AG04450 (cell line): Measurements from ENCODE around the gene PSMD2. TPM values are rescaled to one million over a fixed set of nuclear protein-coding genes. Genes with fewer than 3 reads are reported as not detected.

ENCODE experiments used
- CTCF ChIA-PET: fragments of 300-600, 350-600 bp; formaldehyde crosslinking; extraction: SDS; loops from one replicate; lab custom pipeline; 2022; ENCODE audit warnings: antibody characterized with exemption, inconsistent platforms; lab: Charles Lee
- POLR2A ChIA-PET: fragments of 350-600 bp; formaldehyde crosslinking; extraction: SDS; loops from one replicate; lab custom pipeline; 2021; ENCODE audit warnings: antibody characterized with exemption, inconsistent platforms; lab: Yijun Ruan, JAX
- DNase-seq: peaks from one replicate; pipeline ENCODE4 v3.0.0-alpha.2; 2011; ENCODE audit warnings: low read depth, low spot score
- H3K27ac ChIP-seq: one replicate; pipeline ENCODE4 v1.5.1; 2012; ENCODE audit warnings: low read depth, low read length, control low read depth
- H3K27me3 ChIP-seq: one replicate; pipeline ENCODE4 v1.6.0; 2012; ENCODE audit warnings: low read length; ENCODE audit not compliant: control insufficient read depth, insufficient read depth
- H3K4me3 ChIP-seq: 2 replicates; pipeline ENCODE4 v1.5.1; 2011; ENCODE audit warnings: mild to moderate bottlenecking, low read depth, low read length, control low read depth
- H3K9me3 ChIP-seq: 2 replicates; pipeline ENCODE4 v1.5.1; 2012; ENCODE audit warnings: low read length; ENCODE audit not compliant: control insufficient read depth, insufficient read depth
- CTCF ChIP-seq: IDR thresholded peaks from 2 replicates; pipeline ENCODE4 v1.5.1; 2011; ENCODE audit warnings: low read depth, low read length, control low read depth, inconsistent platforms
- polyA plus RNA-seq: library from polyadenylated mRNA; depleted of rRNA; stranded (reverse); fragments of >200 nt; gene quantifications from 2 replicates; pipeline ENCODE4 v1.2.3, GENCODE V29; 2011

PSMD2 gene
- polyA plus RNA-seq, 1 experiment = 318 TPM

- Histone ChIP-seq H3K27ac (peak overlapping the region; percentile 86), H3K27me3 (peaks cover 2% of the 10 kb centered on the region), H3K9me3 (no peaks in the 10 kb centered on the region; the same call in 1 of the 2 replicates), H3K4me3 (peak overlapping the region; percentile 98)
- POLR2A ChIA-PET = interaction anchor here (0.6 to 1.8 kb wide), 2 partner anchors 15 to 62 kb away, joined by 3 to 7 read pairs; partner anchors contain the start of genes CLCN2 and POLR2H
- CTCF ChIA-PET = no interaction called here
- no peak for TF ChIP-seq CTCF
- DNase-seq = no peak
Observed at GRCh38 chr3:184300378-184300720, 1.3 kb downstream of the PSMD2 start.

GRCh38 chr3:184305577-184305976 lies 6.5 kb downstream of the PSMD2 start:
- ChIA-PET POLR2A (interaction anchor here (0.7 kb wide), 2 partner anchors 8 to 397 kb away, joined by 3 to 5 read pairs; no protein-coding TSS in a partner anchor), CTCF (interaction anchor here (1.0 to 2.1 kb wide), 2 partner anchors 48 to 55 kb away, joined by 3 to 4 read pairs; no protein-coding TSS in a partner anchor)
- H3K27ac ChIP-seq = no peak overlapping the region
- no peak for DNase-seq
- H3K27me3 ChIP-seq = no peaks in the 10 kb centered on the region
- no peaks in the 10 kb centered on the region for H3K9me3 ChIP-seq
- peak; percentile 39 for TF ChIP-seq CTCF
- no peak overlapping the region for H3K4me3 ChIP-seq

GRCh38 chr3:184306341-184306972 lies 7.4 kb downstream of the PSMD2 start:
- no peak overlapping the region for H3K4me3 ChIP-seq
- H3K9me3 ChIP-seq = no peaks in the 10 kb centered on the region
- no peak for DNase-seq
- H3K27ac ChIP-seq = no peak overlapping the region
- no peaks in the 10 kb centered on the region for H3K27me3 ChIP-seq
- no peak for TF ChIP-seq CTCF
- POLR2A ChIA-PET = interaction anchor here (0.7 kb wide), 1 partner anchor 7 kb away, joined by 3 read pairs; no protein-coding TSS in a partner anchor
- CTCF ChIA-PET = interaction anchor here (1.0 to 2.1 kb wide), 2 partner anchors 47 to 54 kb away, joined by 3 to 4 read pairs; no protein-coding TSS in a partner anchor

- ChIA-PET CTCF (no interaction called here), POLR2A (no interaction called here)
- no peak overlapping the region for H3K4me3 ChIP-seq
- no peak for DNase-seq
- H3K27ac ChIP-seq = no peak overlapping the region
- H3K27me3 ChIP-seq = no peaks in the 10 kb centered on the region
- no peaks in the 10 kb centered on the region; the same call in 1 of the 2 replicates for H3K9me3 ChIP-seq
- no peak for TF ChIP-seq CTCF
Observed at GRCh38 chr3:184307915-184308314, 8.9 kb downstream of the PSMD2 start.

GRCh38 chr3:184308744-184309143 lies 9.7 kb downstream of the PSMD2 start:
- peak; percentile 9; the same call in 1 of the 2 replicates for TF ChIP-seq CTCF
- H3K27ac ChIP-seq = no peak overlapping the region
- H3K27me3 ChIP-seq = no peaks in the 10 kb centered on the region
- H3K4me3 ChIP-seq = no peak overlapping the region
- DNase-seq = no peak
- CTCF ChIA-PET = no interaction called here
- POLR2A ChIA-PET = no interaction called here
- H3K9me3 ChIP-seq = no peaks in the 10 kb centered on the region; the same call in 1 of the 2 replicates
